M059J (cell line): ENCODE results near the gene NUP210. TPM values are rescaled to one million over a fixed set of nuclear protein-coding genes. Genes with fewer than 3 reads are reported as not detected.
A peak's percentile ranks its signal among the peaks of the same experiment; 100 is the strongest.
"Not testable (repeated sequence)": the region's sequence is repeated elsewhere in the genome, so short reads cannot be mapped to it uniquely, and the experiment has no call there.

Experiments used
- DNase-seq: peaks from one replicate; pipeline ENCODE4 v3.0.0-alpha.2; 2012; ENCODE audit warnings: low read depth
- total RNA-seq: library from RNA; depleted of rRNA; stranded (reverse); fragments of >200 nt; shearing (Covaris generic); gene quantifications from 2 replicates; pipeline ENCODE4 v1.2.3, GENCODE V29; 2014

Gene NUP210
- total RNA-seq, 1 experiment from 2014 or later = 8.5 TPM

- DNase-seq = no peak
These were observed 9.6 kb upstream of the NUP210 start for GRCh38 chr3:13429631-13430291.

- not testable (repeated sequence) for DNase-seq
These were observed 8.6 kb upstream of the NUP210 start for GRCh38 chr3:13428678-13429077.

- no peak for DNase-seq
These were observed 7.8 kb upstream of the NUP210 start for GRCh38 chr3:13427662-13428603.

GRCh38 chr3:13426591-13426990 is 6.5 kb upstream of the NUP210 start:
- no peak for DNase-seq

GRCh38 chr3:13425689-13426088 is 5.6 kb upstream of the NUP210 start:
- DNase-seq = no peak

- no peak for DNase-seq
These were observed 4.9 kb upstream of the NUP210 start for GRCh38 chr3:13424865-13425617.

- DNase-seq = no peak
These were observed 4.2 kb upstream of the NUP210 start for GRCh38 chr3:13424141-13424844.

- no peak for DNase-seq
These were observed 976 bp upstream of the NUP210 start for GRCh38 chr3:13420831-13421765.

- no peak for DNase-seq
These were observed 547 bp downstream of the NUP210 start for GRCh38 chr3:13419505-13420044.

GRCh38 chr3:13417166-13417947 is 2.8 kb downstream of the NUP210 start:
- no peak for DNase-seq

- no peak for DNase-seq
These were observed 3.9 kb downstream of the NUP210 start for GRCh38 chr3:13415997-13416793.

- no peak for DNase-seq
These were observed 4.7 kb downstream of the NUP210 start for GRCh38 chr3:13415236-13415986.

- peak; percentile 26 for DNase-seq
These were observed 5.9 kb downstream of the NUP210 start for GRCh38 chr3:13414040-13414729.

GRCh38 chr3:13411186-13411860 is 8.8 kb downstream of the NUP210 start:
- DNase-seq = no peak

- DNase-seq = no peak
These were observed 11.2 kb downstream of the NUP210 start for GRCh38 chr3:13408890-13409289.

GRCh38 chr3:13407926-13408325 is 12.2 kb downstream of the NUP210 start:
- DNase-seq = no peak

- DNase-seq = no peak
These were observed 12.6 kb downstream of the NUP210 start for GRCh38 chr3:13407475-13407874.
